ENCODE data around the gene CHST10.

Gene CHST10

DNA sequence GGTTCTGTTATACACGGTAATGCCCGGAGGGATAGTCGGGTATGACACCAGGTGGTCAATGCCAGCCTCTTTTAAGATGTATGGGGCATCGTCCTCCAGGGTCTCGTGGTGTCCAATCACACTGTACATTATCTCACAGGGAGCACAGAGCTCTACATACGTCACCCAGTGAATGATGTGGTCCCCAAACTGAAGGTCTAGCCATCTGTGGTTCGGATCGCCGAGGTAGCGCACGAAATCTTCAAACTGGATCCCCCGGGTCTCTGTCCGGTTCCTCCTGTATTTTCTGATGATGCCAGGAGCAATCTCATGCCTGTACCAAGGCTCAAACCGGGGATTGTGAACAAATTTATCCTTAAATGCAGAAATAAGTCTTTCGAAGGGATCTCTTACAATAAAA, 24.1 kb downstream of the CHST10 start:
- Histone ChIP-seq H3K4me3 (ENCODE audit: low read depth, low read length) (no peak overlapping the region), H3K36me3 (ENCODE audit: control insufficient read depth, insufficient read depth, low read length) (peaks cover 48% of the 10 kb centered on the region), H3K27me3 (ENCODE audit: control insufficient read depth, insufficient read depth, low read length) (no peaks in the 10 kb centered on the region), H3K9me3 (ENCODE audit: control insufficient read depth, insufficient read depth, low read depth, low read length) (no peaks in the 10 kb centered on the region), H3K27ac (ENCODE audit: low read depth, low read length) (no peak overlapping the region), H3K4me1 (ENCODE audit: control insufficient read depth, insufficient read depth, low read length) (no peaks in the 10 kb centered on the region), H3K9ac (ENCODE audit: low read length) (no peak overlapping the region)

DNA sequence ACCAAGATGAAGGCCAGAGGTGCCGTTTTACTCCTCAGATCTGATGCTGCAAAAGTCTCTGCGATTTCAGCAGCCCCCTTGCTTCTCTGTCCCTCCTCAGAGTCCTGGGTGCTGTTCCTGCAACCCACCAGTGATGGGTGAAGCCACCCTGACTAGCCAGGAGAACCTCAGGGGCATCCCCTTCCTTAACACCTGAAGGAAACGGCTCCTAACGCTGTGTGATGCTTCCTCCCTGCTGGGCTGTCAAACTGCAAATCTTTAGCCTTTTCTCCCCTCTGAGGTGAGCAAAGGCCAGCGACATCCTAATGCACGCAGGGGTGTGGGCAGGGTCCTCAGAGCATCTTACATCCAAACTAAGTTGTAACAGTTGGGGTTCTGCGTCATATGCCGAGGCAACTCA, 24.8 kb downstream of the CHST10 start:
- Histone ChIP-seq H3K36me3 (ENCODE audit: control insufficient read depth, insufficient read depth, low read length) (peaks cover 45% of the 10 kb centered on the region), H3K4me3 (ENCODE audit: low read depth, low read length) (no peak overlapping the region), H3K9me3 (ENCODE audit: control insufficient read depth, insufficient read depth, low read depth, low read length) (no peaks in the 10 kb centered on the region), H3K27me3 (ENCODE audit: control insufficient read depth, insufficient read depth, low read length) (no peaks in the 10 kb centered on the region), H3K4me1 (ENCODE audit: control insufficient read depth, insufficient read depth, low read length) (no peaks in the 10 kb centered on the region), H3K27ac (ENCODE audit: low read depth, low read length) (no peak overlapping the region), H3K9ac (ENCODE audit: low read length) (no peak overlapping the region)

DNA sequence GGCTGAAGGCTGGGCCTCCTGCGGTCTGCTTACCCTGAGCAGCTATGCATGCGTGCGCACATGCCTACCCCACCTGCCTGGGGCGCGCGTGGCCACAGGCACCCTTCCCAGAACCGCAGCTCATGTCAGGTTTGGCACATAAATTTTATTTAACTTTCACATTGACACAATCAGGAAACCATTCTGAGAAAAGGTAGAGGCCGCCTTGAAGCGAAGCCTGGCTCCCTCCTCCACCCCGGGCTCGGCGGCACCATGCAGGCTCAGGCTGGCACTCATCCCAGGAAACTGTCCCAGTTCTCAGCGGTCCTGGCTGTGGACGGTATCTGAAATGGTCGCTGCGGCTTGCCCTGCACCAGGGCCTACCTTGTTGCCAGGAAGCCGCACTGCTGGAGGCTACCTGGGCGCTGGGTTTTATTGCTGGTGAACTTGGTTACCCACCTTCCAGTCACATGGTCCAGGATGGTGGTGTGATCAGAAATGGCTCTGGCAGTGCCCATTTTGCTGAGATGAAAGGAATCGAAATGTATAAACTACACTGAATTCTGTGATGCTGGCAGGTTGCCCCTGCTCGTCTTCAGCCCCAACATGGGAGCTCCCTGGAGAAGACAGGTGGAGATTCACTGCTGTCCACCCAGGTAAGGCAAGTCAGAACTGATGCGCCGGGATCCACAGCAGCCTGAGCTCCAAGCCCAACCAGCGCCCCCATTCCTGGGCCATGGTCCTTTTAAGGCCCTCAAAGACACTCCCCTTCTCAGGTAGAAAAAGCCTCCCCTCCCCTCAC, 25.5 kb downstream of the CHST10 start:
- no peaks in the 10 kb centered on the region for H3K9me3 ChIP-seq (ENCODE audit: control insufficient read depth, insufficient read depth, low read depth, low read length)
- no peak overlapping the region for H3K27ac ChIP-seq (ENCODE audit: low read depth, low read length)
- no peak overlapping the region for H3K9ac ChIP-seq (ENCODE audit: low read length)
- no peaks in the 10 kb centered on the region for H3K4me1 ChIP-seq (ENCODE audit: control insufficient read depth, insufficient read depth, low read length)
- H3K27me3 ChIP-seq (ENCODE audit: control insufficient read depth, insufficient read depth, low read length), result no peaks in the 10 kb centered on the region
- peaks cover 37% of the 10 kb centered on the region for H3K36me3 ChIP-seq (ENCODE audit: control insufficient read depth, insufficient read depth, low read length)
- no peak overlapping the region for H3K4me3 ChIP-seq (ENCODE audit: low read depth, low read length)

DNA sequence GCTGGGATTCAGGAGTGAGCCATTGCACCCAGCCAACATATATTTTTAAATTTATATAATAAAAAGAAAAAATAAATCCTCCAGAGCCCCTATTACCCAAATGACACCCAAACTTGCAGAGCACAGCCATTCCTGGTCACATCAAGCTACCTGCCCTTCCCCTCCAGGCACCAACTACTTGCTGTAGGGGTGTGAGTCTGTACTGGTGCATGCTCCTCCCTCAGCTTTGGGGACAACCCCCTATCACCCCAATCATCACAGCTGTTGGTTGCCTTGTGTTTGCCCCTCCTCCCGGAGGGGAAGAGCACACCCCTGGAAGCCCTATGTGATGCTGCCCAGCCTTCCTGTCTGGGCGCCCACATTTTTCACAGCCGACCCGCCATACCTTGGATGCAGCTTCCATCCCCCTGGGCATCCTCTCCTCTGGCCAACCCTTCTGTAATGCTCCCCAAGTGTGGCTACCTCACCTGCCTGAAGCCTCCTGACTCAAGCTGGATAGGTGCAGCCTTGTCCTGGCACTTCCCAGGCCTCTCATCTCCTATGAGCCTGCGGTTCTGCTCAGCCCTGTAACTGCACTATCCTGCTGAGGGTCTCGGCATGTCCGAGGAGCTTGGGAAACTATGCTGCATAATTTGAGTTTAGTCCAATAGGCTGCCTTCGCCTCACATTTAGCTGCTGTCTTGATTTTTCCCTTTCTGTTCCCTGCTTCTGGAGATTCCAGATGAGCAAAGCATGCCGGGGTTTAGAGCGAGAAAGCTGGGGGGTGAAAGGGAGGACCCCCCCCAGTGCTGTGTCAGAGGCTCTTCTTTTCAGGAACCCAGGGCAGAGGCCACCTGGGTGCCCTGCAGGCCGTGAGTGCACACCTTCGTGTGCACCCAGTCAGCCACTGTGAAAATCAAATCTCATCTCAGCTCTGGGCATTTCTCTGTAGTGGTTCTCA, 27.2 kb downstream of the CHST10 start:
- H3K27ac ChIP-seq (ENCODE audit: low read depth, low read length), result no peak overlapping the region
- no peak overlapping the region for H3K9ac ChIP-seq (ENCODE audit: low read length)
- no peaks in the 10 kb centered on the region for H3K27me3 ChIP-seq (ENCODE audit: control insufficient read depth, insufficient read depth, low read length)
- H3K9me3 ChIP-seq (ENCODE audit: control insufficient read depth, insufficient read depth, low read depth, low read length), result no peaks in the 10 kb centered on the region
- no peaks in the 10 kb centered on the region for H3K4me1 ChIP-seq (ENCODE audit: control insufficient read depth, insufficient read depth, low read length)
- H3K4me3 ChIP-seq (ENCODE audit: low read depth, low read length), result no peak overlapping the region
- H3K36me3 ChIP-seq (ENCODE audit: control insufficient read depth, insufficient read depth, low read length), result peaks cover 31% of the 10 kb centered on the region

GRCh38 chr2:100388703-100389102, 28.8 kb downstream of the CHST10 start:
- no peak overlapping the region for H3K9ac ChIP-seq (ENCODE audit: low read length)
- H3K4me1 ChIP-seq (ENCODE audit: control insufficient read depth, insufficient read depth, low read length), result no peaks in the 10 kb centered on the region
- peaks cover 23% of the 10 kb centered on the region for H3K36me3 ChIP-seq (ENCODE audit: control insufficient read depth, insufficient read depth, low read length)
- H3K9me3 ChIP-seq (ENCODE audit: control insufficient read depth, insufficient read depth, low read depth, low read length), result no peaks in the 10 kb centered on the region
- no peak overlapping the region for H3K4me3 ChIP-seq (ENCODE audit: low read depth, low read length)
- H3K27ac ChIP-seq (ENCODE audit: low read depth, low read length), result no peak overlapping the region
- no peaks in the 10 kb centered on the region for H3K27me3 ChIP-seq (ENCODE audit: control insufficient read depth, insufficient read depth, low read length)

GRCh38 chr2:100383954-100384353, 33.5 kb downstream of the CHST10 start:
- H3K27me3 ChIP-seq (ENCODE audit: control insufficient read depth, insufficient read depth, low read length), result no peaks in the 10 kb centered on the region
- no peaks in the 10 kb centered on the region for H3K4me1 ChIP-seq (ENCODE audit: control insufficient read depth, insufficient read depth, low read length)
- H3K27ac ChIP-seq (ENCODE audit: low read depth, low read length), result no peak overlapping the region
- H3K9ac ChIP-seq (ENCODE audit: low read length), result no peak overlapping the region
- no peaks in the 10 kb centered on the region for H3K9me3 ChIP-seq (ENCODE audit: control insufficient read depth, insufficient read depth, low read depth, low read length)
- H3K4me3 ChIP-seq (ENCODE audit: low read depth, low read length), result no peak overlapping the region
- H3K36me3 ChIP-seq (ENCODE audit: control insufficient read depth, insufficient read depth, low read length), result no peaks in the 10 kb centered on the region

- Histone ChIP-seq H3K9me3 (ENCODE audit: control insufficient read depth, insufficient read depth, low read depth, low read length) (no peaks in the 10 kb centered on the region), H3K36me3 (ENCODE audit: control insufficient read depth, insufficient read depth, low read length) (no peaks in the 10 kb centered on the region), H3K4me3 (ENCODE audit: low read depth, low read length) (no peak overlapping the region), H3K4me1 (ENCODE audit: control insufficient read depth, insufficient read depth, low read length) (no peaks in the 10 kb centered on the region), H3K27ac (ENCODE audit: low read depth, low read length) (no peak overlapping the region), H3K27me3 (ENCODE audit: control insufficient read depth, insufficient read depth, low read length) (no peaks in the 10 kb centered on the region), H3K9ac (ENCODE audit: low read length) (no peak overlapping the region)
Observed at GRCh38 chr2:100383306-100383705, 34.2 kb downstream of the CHST10 start.

DNA sequence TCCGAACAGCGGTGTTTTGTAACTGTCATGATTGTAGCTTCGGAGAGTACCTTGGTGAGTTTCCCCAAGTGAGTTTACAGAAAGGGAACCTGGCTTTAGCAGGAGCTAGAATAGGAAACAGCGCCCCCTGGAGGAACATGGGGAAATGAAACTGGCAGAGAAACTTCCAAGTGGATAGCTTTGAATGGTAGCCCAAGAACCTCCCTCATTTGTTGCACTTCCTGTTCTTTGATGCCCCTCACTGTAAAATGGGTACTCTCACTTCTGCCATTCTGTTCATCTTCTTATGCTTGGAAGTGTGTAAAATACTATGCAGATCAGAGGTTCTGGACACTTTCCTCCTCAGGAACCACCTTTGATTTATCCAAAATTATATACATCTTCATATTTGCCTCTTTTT, 36.2 kb downstream of the CHST10 start:
- no peaks in the 10 kb centered on the region for H3K9me3 ChIP-seq (ENCODE audit: control insufficient read depth, insufficient read depth, low read depth, low read length)
- H3K4me1 ChIP-seq (ENCODE audit: control insufficient read depth, insufficient read depth, low read length), result no peaks in the 10 kb centered on the region
- H3K36me3 ChIP-seq (ENCODE audit: control insufficient read depth, insufficient read depth, low read length), result no peaks in the 10 kb centered on the region
- no peak overlapping the region for H3K27ac ChIP-seq (ENCODE audit: low read depth, low read length)
- no peak overlapping the region for H3K4me3 ChIP-seq (ENCODE audit: low read depth, low read length)
- no peaks in the 10 kb centered on the region for H3K27me3 ChIP-seq (ENCODE audit: control insufficient read depth, insufficient read depth, low read length)
- no peak overlapping the region for H3K9ac ChIP-seq (ENCODE audit: low read length)

- Histone ChIP-seq H3K27ac (ENCODE audit: low read depth, low read length) (no peak overlapping the region), H3K36me3 (ENCODE audit: control insufficient read depth, insufficient read depth, low read length) (no peaks in the 10 kb centered on the region), H3K9ac (ENCODE audit: low read length) (no peak overlapping the region), H3K27me3 (ENCODE audit: control insufficient read depth, insufficient read depth, low read length) (no peaks in the 10 kb centered on the region), H3K4me3 (ENCODE audit: low read depth, low read length) (no peak overlapping the region), H3K4me1 (ENCODE audit: control insufficient read depth, insufficient read depth, low read length) (no peaks in the 10 kb centered on the region), H3K9me3 (ENCODE audit: control insufficient read depth, insufficient read depth, low read depth, low read length) (no peaks in the 10 kb centered on the region)
Observed at GRCh38 chr2:100380681-100381080, 36.8 kb downstream of the CHST10 start.

DNA sequence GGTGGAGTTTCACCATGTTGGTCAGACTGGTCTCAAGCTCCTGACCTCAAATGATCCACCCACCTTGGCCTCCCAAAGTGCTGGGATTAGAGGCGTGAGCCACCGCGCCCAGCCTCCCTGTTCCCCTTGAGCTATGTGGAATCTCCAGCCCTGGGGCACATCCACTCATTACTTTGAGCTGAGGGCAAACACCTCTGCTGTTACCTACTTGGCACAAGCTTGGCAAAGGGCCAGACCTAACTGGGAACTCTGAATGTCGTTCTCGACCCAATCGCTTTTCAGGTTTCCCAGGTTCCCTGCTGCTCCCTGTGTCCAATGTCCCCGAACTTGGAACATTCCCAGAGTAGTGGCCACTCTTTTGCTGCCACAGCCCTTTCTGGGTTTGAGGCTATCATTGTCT, 40.6 kb downstream of the CHST10 start:
- Histone ChIP-seq H3K9me3 (ENCODE audit: control insufficient read depth, insufficient read depth, low read depth, low read length) (no peaks in the 10 kb centered on the region), H3K27ac (ENCODE audit: low read depth, low read length) (no peak overlapping the region), H3K4me1 (ENCODE audit: control insufficient read depth, insufficient read depth, low read length) (no peaks in the 10 kb centered on the region), H3K27me3 (ENCODE audit: control insufficient read depth, insufficient read depth, low read length) (no peaks in the 10 kb centered on the region), H3K9ac (ENCODE audit: low read length) (no peak overlapping the region), H3K4me3 (ENCODE audit: low read depth, low read length) (no peak overlapping the region), H3K36me3 (ENCODE audit: control insufficient read depth, insufficient read depth, low read length) (no peaks in the 10 kb centered on the region)

- Histone ChIP-seq H3K9me3 (ENCODE audit: control insufficient read depth, insufficient read depth, low read depth, low read length) (peaks cover 18% of the 10 kb centered on the region), H3K9ac (ENCODE audit: low read length) (no peak overlapping the region), H3K4me1 (ENCODE audit: control insufficient read depth, insufficient read depth, low read length) (peaks cover 3% of the 10 kb centered on the region; the same call in 1 of the 2 replicates), H3K4me3 (ENCODE audit: low read depth, low read length) (no peak overlapping the region), H3K27me3 (ENCODE audit: control insufficient read depth, insufficient read depth, low read length) (no peaks in the 10 kb centered on the region), H3K36me3 (ENCODE audit: control insufficient read depth, insufficient read depth, low read length) (no peaks in the 10 kb centered on the region), H3K27ac (ENCODE audit: low read depth, low read length) (no peak overlapping the region)
Observed at GRCh38 chr2:100367163-100367562, 50.3 kb downstream of the CHST10 start.
